Measurements from ENCODE around the gene LAMTOR2.

- TF ChIP-seq, protein P1, sequence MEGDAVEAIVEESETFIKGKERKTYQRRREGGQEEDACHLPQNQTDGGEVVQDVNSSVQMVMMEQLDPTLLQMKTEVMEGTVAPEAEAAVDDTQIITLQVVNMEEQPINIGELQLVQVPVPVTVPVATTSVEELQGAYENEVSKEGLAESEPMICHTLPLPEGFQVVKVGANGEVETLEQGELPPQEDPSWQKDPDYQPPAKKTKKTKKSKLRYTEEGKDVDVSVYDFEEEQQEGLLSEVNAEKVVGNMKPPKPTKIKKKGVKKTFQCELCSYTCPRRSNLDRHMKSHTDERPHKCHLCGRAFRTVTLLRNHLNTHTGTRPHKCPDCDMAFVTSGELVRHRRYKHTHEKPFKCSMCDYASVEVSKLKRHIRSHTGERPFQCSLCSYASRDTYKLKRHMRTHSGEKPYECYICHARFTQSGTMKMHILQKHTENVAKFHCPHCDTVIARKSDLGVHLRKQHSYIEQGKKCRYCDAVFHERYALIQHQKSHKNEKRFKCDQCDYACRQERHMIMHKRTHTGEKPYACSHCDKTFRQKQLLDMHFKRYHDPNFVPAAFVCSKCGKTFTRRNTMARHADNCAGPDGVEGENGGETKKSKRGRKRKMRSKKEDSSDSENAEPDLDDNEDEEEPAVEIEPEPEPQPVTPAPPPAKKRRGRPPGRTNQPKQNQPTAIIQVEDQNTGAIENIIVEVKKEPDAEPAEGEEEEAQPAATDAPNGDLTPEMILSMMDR (IDR thresholded peaks at IDR 0.05) = no peak
- TF ChIP-seq EP300 (IDR thresholded peaks at IDR 0.05) = no peak
Measured at GRCh38 chr1:156083800-156084790, 29.5 kb downstream of the LAMTOR2 start.

Measured in tibial nerve (tissue), 4 donors.